Subcutaneous adipose tissue (tissue), 4 donors: ENCODE data around the gene CROCC2. TPM values are rescaled to one million over a fixed set of nuclear protein-coding genes. Genes with fewer than 3 reads are reported as not detected.

ENCODE experiments used
- CTCF ChIP-seq: fragments of 450-650 bp; IDR thresholded peaks from one replicate; pipeline ENCODE4 v1.5.1; 2016; ENCODE audit warnings: low read depth, mild to moderate bottlenecking, control low read depth, antibody characterized with exemption, moderate library complexity
- total RNA-seq, 4 donors: library from RNA; depleted of rRNA; stranded (reverse); fragments of >200 nt; gene quantifications; one replicate each; pipeline ENCODE4 v1.1.0, GENCODE V29; 2016

Gene CROCC2
- total RNA-seq, 4 donors from 2014 or later, result not detected

- TF ChIP-seq CTCF, result no peak
These were observed 41.5 kb downstream of the CROCC2 start for GRCh38 chr2:240947607-240948006.

DNA sequence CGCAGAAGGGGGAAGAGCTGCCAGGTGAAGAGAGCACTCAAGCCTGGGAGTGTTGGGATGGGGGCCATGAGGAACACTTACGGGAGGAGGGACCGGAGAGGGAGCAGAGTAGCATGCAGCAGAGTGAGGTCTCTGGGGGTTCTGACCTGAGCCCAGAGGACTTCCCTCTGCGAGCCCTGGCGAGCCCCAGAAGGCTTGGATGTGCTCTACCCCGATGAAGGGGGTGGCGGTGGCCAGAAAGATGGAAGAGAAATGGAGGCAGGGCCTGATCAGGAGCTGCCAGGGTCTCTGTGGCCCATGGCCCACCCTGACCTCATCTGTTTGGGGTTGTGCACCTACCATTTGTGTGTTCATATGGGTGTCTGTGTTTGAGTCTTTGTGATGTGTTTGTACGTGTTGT is 42.0 kb downstream of the CROCC2 start:
- TF ChIP-seq CTCF, result no peak

DNA sequence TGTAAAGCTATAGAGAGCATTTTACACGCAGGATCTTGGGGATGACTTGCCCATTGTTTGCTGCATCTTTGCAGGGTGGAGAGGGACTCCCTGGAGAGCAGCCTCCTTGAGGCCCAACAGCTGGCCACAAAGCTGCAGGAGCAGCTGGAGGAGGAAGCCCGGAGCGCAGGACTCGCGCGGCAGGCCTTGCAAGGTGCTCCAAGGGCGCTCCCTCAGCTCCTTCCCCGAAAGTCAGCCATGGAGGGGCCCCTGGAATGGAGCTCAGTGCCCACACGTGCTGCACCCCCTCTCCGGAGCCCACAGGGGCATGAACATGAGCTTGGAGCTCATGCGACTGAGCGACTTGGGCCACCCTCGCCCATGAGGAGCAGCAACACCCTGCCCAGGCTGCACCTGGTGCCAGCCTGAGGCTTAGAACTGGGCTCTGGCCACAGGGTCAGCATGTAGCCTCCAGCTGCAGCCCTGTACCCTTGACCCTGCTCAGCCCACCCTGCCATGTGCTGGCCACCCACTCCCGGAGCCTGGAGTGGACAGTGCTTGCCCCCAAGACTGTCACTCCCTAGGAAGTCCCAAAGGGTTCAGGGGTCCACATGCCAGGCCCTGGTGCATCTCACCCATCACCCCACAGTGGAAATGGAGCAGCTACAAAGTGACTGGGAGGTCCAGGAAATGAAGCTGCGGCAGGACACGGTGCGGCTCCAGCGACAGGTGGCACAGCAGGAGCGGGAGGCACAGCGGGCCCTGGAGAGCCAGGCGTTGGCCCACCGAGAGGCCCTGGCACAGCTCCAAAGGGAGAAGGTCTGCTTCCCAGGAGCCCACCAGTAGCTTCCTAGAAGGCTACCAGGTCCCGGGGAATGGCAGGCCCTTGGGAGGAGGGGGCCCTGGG is 43.0 kb downstream of the CROCC2 start:
- no peak for TF ChIP-seq CTCF

DNA sequence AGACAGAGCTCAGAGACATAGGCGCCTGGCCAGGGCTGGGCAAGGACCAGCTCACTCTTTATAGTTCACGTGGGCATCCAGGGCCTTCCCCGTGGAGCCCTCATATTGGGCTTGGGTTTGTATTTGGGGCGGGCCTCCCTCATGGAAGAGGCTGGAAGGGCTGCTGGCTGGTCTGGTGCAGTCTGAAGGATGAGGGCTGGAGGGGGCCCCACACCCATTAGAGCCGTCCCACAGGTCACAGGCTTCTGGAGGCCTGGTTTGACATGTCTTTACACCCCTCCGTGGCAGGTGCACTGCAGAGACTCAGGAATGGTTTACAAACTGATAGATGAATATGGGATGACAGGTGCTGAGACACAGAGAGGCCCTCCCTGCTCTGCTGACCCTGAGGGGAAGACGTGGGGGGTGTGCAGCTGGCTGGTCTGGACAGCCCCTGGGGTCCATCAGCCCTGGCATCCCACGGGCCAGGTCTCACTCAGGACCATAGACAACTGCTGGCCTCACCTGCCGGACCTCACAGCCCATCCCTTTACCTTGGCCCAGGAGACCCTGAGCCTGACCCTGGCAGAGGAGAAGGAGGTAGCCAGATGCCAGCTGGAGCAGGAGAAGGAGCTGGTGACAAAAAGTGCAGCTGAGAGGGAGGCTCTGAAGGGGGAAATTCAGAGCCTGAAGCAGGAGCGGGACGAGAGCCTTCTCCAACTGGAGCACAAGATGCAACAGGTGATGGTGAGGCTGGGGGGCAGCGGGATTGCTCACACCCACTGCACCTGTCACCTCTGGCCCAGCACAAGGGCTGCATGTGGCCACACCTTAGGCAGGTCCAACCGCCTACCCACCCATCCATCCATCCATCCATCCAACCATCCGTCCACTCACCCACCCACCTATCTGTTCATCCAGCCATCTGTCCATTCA is 43.9 kb downstream of the CROCC2 start:
- TF ChIP-seq CTCF, result no peak

- no peak for TF ChIP-seq CTCF
These were observed 45.0 kb downstream of the CROCC2 start for GRCh38 chr2:240951045-240951594.

DNA sequence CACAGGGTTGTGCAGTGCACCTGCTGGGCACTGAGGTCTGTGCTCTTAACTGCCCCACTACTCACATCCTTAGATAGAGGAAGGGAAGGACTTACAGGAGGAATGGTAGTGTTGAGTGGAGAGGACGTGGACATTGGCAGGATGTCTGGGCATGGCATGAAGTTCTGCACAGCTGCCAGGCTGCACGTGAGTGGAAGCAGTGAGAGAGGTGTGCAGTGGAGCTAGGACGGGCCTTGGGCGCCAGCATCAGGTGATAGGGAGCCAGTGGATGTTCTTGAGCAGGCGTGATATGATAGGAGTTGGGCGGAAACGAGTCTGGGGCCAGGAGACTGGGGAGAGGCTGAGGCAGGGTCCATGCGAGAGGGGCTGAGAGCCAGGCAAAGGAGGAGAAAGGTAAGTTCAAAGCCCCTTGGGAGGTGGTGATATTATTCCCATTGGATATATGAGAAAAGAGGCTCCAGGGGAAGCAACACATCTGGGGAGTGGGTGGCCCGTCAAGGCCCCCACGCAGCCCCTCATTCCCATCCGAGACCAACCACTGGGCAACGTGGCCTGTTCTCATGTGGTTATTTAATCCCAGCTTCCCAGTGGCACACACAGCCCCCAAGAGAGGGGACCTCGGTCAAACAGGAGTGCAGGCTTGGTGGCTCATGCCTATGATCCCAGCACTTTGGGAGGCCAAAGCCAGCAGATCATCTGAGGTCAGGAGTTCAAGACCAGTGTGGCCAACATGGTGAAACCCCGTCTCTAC is 46.5 kb downstream of the CROCC2 start:
- TF ChIP-seq CTCF, result no peak
